RWPE1 (cell line): ENCODE data around the gene CPT1C.

Experiments
- CTCF ChIA-PET: fragments of 350-600 bp; sonication (Branson Sonifier 250); formaldehyde crosslinking; extraction: SDS; loops from one replicate; lab custom pipeline; 2021; lab: Yijun Ruan, JAX
- POLR2A ChIA-PET: fragments of 400-600 bp; formaldehyde crosslinking; extraction: SDS; loops from one replicate; lab custom pipeline; 2020; ENCODE audit warnings: antibody characterized with exemption; ENCODE audit not compliant: low non-redundant PET; lab: Yijun Ruan, JAX
- DNase-seq: peaks from one replicate; pipeline ENCODE4 v3.0.0; 2012; ENCODE audit warnings: low spot score
- H3K27ac ChIP-seq: fragments of 450-650 bp; 2 replicates; pipeline ENCODE4 v1.5.1; 2017
- TF ChIP-seq, protein P1 (sequence below): fragments of 450-650 bp; conservative IDR thresholded peaks from 2 replicates; pipeline ENCODE4 v1.5.1; 2017; ENCODE audit warnings: low read depth, mild to moderate bottlenecking

The CPT1C gene

DNA sequence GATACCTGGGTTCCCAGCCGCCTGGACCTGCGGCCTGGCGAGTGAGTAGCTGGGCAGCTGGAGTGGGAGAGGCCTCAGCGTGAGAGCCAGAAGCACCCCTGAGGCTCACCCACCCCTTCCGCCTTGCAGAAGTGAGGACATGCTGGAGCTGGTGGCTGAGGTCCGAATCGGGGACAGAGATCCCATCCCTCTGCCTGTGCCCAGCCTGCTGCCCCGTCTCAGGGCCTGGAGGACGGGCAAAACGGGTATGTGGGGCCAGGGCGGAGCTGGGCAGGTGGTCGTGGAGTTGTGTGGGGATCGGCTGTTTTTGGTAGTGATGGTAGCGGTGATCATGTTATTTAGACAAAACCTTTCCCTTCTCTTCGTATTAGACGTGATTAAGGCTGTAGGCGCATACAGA, 44.3 kb upstream of the CPT1C start:
- DNase-seq = no peak
- TF ChIP-seq, protein P1, sequence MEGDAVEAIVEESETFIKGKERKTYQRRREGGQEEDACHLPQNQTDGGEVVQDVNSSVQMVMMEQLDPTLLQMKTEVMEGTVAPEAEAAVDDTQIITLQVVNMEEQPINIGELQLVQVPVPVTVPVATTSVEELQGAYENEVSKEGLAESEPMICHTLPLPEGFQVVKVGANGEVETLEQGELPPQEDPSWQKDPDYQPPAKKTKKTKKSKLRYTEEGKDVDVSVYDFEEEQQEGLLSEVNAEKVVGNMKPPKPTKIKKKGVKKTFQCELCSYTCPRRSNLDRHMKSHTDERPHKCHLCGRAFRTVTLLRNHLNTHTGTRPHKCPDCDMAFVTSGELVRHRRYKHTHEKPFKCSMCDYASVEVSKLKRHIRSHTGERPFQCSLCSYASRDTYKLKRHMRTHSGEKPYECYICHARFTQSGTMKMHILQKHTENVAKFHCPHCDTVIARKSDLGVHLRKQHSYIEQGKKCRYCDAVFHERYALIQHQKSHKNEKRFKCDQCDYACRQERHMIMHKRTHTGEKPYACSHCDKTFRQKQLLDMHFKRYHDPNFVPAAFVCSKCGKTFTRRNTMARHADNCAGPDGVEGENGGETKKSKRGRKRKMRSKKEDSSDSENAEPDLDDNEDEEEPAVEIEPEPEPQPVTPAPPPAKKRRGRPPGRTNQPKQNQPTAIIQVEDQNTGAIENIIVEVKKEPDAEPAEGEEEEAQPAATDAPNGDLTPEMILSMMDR = no peak
- H3K27ac ChIP-seq = peak overlapping the region; percentile 31; the same call in 1 of the 2 replicates
- ChIA-PET POLR2A (no interaction called here), CTCF (interaction anchor here (0.7 kb wide), 1 partner anchor 26 kb away, joined by 4 read pairs; no protein-coding TSS in a partner anchor)

DNA sequence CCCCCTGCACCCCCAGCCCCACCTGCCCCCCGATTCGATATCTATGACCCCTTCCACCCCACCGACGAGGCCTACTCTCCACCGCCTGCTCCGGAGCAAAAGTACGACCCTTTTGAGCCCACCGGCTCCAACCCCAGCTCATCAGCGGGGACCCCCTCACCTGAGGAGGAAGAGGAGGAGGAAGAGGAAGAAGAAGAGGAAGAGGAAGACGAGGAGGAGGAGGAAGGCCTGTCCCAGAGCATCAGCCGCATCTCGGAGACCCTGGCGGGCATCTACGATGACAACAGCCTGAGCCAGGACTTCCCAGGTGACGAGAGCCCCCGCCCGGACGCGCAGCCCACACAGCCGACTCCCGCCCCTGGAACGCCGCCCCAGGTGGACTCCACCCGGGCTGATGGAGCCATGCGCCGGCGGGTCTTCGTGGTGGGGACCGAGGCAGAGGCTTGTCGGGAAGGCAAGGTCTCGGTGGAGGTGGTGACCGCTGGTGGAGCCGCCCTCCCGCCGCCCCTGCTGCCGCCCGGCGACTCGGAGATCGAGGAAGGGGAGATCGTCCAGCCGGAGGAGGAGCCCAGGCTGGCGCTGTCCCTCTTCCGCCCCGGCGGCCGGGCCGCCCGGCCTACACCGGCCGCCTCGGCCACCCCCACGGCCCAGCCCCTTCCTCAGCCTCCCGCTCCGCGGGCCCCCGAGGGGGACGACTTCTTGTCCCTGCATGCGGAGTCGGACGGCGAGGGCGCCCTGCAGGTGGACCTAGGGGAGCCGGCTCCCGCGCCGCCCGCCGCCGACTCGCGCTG, 39.7 kb upstream of the CPT1C start:
- DNase-seq = no peak
- H3K27ac ChIP-seq = no peak overlapping the region
- CTCF ChIA-PET = no interaction called here
- POLR2A ChIA-PET = no interaction called here
- TF ChIP-seq, protein P1 = no peak

DNA sequence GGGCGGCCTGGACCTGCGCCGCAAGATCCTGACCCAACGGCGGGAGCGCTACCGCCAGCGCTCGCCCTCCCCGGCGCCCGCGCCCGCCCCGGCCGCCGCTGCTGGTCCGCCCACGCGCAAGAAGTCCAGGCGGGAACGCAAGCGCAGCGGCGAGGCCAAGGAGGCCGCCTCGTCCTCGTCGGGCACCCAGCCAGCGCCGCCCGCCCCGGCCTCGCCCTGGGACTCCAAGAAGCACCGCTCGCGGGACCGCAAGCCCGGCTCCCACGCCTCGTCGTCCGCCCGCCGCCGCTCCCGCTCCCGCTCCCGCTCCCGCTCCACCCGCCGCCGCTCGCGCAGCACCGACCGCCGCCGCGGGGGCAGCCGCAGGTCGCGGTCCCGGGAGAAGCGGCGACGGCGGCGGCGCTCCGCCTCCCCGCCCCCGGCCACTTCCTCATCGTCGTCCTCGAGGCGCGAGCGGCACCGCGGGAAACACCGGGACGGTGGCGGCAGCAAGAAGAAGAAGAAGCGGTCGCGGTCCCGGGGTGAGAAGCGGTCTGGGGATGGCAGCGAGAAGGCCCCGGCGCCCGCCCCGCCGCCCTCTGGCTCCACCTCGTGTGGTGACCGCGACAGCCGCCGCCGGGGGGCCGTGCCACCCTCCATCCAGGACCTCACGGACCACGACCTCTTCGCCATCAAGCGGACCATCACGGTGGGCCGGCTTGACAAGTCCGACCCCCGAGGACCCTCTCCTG, 38.9 kb upstream of the CPT1C start:
- TF ChIP-seq, protein P1 = no peak
- POLR2A ChIA-PET = no interaction called here
- no peak overlapping the region for H3K27ac ChIP-seq
- CTCF ChIA-PET = no interaction called here
- DNase-seq = no peak

DNA sequence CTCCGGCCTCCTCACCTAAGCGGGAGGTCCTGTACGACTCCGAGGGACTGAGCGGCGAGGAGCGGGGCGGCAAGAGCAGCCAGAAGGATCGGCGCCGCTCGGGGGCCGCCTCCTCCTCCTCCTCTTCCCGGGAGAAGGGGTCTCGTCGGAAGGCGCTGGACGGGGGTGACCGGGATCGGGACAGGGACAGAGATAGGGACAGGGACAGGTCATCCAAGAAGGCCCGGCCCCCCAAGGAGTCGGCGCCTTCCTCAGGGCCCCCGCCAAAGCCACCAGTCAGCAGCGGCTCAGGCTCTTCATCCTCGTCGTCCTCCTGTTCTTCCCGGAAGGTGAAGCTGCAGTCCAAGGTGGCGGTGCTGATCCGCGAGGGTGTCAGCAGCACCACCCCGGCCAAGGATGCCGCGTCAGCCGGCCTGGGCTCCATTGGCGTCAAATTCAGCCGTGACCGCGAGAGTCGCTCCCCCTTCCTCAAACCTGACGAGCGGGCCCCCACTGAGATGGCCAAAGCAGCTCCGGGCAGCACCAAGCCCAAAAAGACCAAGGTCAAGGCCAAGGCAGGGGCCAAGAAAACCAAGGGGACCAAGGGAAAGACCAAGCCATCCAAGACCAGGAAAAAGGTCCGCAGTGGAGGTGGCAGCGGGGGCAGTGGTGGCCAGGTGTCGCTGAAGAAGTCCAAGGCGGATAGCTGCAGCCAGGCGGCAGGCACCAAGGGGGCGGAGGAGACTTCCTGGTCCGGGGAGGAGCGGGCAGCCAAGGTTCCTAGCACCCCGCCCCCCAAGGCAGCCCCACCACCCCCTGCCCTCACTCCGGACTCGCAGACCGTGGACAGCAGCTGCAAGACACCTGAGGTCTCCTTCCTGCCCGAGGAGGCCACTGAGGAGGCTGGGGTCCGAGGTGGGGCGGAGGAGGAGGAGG, 38.1 kb upstream of the CPT1C start:
- POLR2A ChIA-PET = no interaction called here
- TF ChIP-seq, protein P1 = no peak
- CTCF ChIA-PET = no interaction called here

DNA sequence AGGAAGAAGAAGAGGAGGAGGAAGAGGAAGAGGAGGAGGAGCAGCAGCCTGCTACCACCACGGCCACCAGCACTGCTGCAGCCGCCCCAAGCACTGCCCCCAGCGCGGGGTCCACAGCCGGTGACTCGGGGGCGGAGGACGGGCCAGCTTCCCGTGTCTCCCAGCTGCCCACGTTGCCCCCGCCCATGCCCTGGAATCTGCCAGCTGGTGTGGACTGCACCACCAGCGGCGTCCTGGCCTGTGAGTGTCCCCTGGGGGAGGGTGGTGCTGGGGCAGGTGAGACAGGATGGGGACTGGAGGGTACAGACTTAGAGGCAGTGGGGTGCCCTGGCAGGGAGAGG, 37.5 kb upstream of the CPT1C start:
- POLR2A ChIA-PET = no interaction called here
- DNase-seq = no peak
- peak overlapping the region; percentile 38 for H3K27ac ChIP-seq
- CTCF ChIA-PET = no interaction called here
- TF ChIP-seq, protein P1 = no peak

More for the DNA sequence above, 38.1 kb upstream of the CPT1C start:
- DNase-seq = no peak
- peak overlapping the region; percentile 38 for H3K27ac ChIP-seq

DNA sequence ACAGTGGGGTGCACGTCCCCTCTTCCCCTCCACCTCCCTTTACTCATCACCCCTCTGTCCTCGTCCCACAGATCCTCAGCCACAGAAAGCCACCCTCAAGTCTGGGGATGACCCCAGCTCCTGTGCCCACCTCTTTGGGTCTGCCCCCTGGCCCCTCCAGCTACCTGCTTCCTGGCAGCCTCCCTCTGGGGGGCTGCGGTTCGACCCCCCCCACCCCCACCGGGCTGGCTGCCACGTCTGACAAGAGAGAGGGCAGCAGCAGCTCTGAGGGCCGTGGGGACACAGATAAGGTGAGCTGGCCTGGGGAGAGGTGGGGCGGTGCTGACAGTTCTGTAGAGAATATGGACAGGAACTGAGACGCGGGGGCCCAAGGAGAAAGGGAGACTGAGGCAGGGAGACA, 36.3 kb upstream of the CPT1C start:
- CTCF ChIA-PET = interaction anchor here (0.7 kb wide), 1 partner anchor 10 kb away, joined by 4 read pairs; no protein-coding TSS in a partner anchor
- H3K27ac ChIP-seq = peak overlapping the region; percentile 38
- DNase-seq = no peak
- POLR2A ChIA-PET = no interaction called here
- TF ChIP-seq, protein P1 = no peak
